ENCODE measurements around the gene KIF2A.

- no peak for TF ChIP-seq YY1 (IDR thresholded peaks at IDR 0.05; ENCODE audit: low read depth)
- TF ChIP-seq EP300 (IDR thresholded peaks at IDR 0.05; ENCODE audit: borderline replicate concordance) = no peak
- no peak for TF ChIP-seq MAX (IDR thresholded peaks at IDR 0.05)
- no peak for TF ChIP-seq TEAD4 (IDR thresholded peaks at IDR 0.05)
- TF ChIP-seq NFIC (IDR thresholded peaks at IDR 0.05) = no peak
- no peak for TF ChIP-seq USF1 (IDR thresholded peaks at IDR 0.05)
- no peak for TF ChIP-seq FOXM1 (IDR thresholded peaks at IDR 0.05; ENCODE audit: borderline replicate concordance, low read depth)
- no peak for TF ChIP-seq RAD21 (IDR thresholded peaks at IDR 0.05; ENCODE audit: low read depth)
- TF ChIP-seq TAF1 (IDR thresholded peaks at IDR 0.05; ENCODE audit: low read depth) = no peak
- TF ChIP-seq REST (IDR thresholded peaks at IDR 0.05; ENCODE audit: low read depth) = no peak
- no peak for TF ChIP-seq CEBPB (IDR thresholded peaks at IDR 0.05)
- TF ChIP-seq CREB1 (IDR thresholded peaks at IDR 0.05; ENCODE audit: low read depth) = no peak
- TF ChIP-seq EGR1 (IDR thresholded peaks at IDR 0.05) = no peak
These were observed 28.1 kb downstream of the KIF2A start for GRCh38 chr5:62334082-62334481.

All from Ishikawa (cell line).